ENCODE results near the gene C3orf62. TPM values are rescaled to one million over a fixed set of nuclear protein-coding genes. Genes with fewer than 3 reads are reported as not detected.
A peak's percentile ranks its signal among the peaks of the same experiment; 100 is the strongest.

The C3orf62 gene
- total RNA-seq, 1 experiment from 2014 or later = 3.6 TPM

DNA sequence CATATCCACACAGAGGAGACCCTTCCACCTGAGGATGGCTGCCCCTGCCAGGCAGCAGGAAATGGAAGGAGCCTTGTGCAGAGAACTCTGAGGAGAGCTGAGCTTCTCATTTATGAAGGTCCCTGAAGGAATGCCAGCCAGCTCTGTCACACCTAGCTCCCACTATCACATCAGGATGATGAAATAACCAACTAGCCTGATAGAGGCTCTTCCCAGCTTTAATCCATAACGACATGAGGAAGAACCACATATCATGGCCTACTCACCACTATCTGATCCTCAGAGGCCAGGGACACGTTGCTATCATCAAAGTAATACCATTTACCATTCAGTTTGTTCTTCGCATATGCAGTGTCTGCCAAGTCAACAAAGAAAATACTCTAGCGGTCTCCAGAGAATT, 1.5 kb upstream of the C3orf62 start:
- Histone ChIP-seq H2AFZ (ENCODE audit: low read length) (no peak overlapping the region), H3K4me2 (ENCODE audit: low read depth, low read length, poor library complexity, severe bottlenecking) (no peak overlapping the region), H3K9ac (ENCODE audit: low read length) (no peak overlapping the region), H3K79me2 (ENCODE audit: low read length) (no peaks in the 10 kb centered on the region; the same call in none of the 2 replicates), H3K4me3 (ENCODE audit: low read length) (no peak overlapping the region), H3K27ac (ENCODE audit: low read length) (no peak overlapping the region), H4K20me1 (ENCODE audit: insufficient read depth, low read depth, low read length) (no peaks in the 10 kb centered on the region), H3K4me1 (ENCODE audit: low read length) (peaks cover 22% of the 10 kb centered on the region), H3K36me3 (ENCODE audit: insufficient read depth, low read length) (peaks cover 3% of the 10 kb centered on the region), H3K9me2 (replicated peaks; ENCODE audit: insufficient read depth, low read length) (no peaks in the 10 kb centered on the region), H3K27me3 (ENCODE audit: low read length) (no peaks in the 10 kb centered on the region), H3K9me3 (ENCODE audit: low read length) (no peaks in the 10 kb centered on the region)
- no peak for DNase-seq

DNA sequence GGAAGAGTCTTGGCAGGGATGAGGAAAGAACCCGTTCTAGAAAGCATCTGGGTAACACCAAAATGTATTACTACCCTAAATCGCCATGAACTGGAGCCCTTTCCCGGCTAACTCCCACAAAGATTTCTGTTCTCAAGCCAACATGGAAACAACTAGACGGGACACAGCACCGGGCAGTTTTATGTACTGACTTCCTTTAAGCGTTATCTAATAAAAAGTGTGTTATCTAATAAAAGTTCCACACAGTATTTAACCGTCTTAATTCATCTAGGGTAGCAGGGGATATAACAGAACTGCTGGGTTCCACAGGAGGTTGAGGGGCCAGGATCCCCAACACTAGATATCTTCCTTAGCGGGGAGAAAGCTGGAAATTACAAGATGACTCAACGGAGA, 347 bp upstream of the C3orf62 start:
- Histone ChIP-seq H3K9ac (ENCODE audit: low read length) (peak overlapping the region; percentile 85), H2AFZ (ENCODE audit: low read length) (peak overlapping the region; percentile 54; the same call in 1 of the 2 replicates), H3K4me2 (ENCODE audit: low read depth, low read length, poor library complexity, severe bottlenecking) (peak overlapping the region; percentile 81), H3K4me1 (ENCODE audit: low read length) (peaks cover 22% of the 10 kb centered on the region), H3K79me2 (ENCODE audit: low read length) (no peaks in the 10 kb centered on the region; the same call in none of the 2 replicates), H3K36me3 (ENCODE audit: insufficient read depth, low read length) (no peaks in the 10 kb centered on the region; the same call in 1 of the 2 replicates), H3K27ac (ENCODE audit: low read length) (peak overlapping the region; percentile 78), H3K9me2 (replicated peaks; ENCODE audit: insufficient read depth, low read length) (no peaks in the 10 kb centered on the region), H4K20me1 (ENCODE audit: insufficient read depth, low read depth, low read length) (no peaks in the 10 kb centered on the region), H3K4me3 (ENCODE audit: low read length) (peak overlapping the region; percentile 76), H3K27me3 (ENCODE audit: low read length) (no peaks in the 10 kb centered on the region), H3K9me3 (ENCODE audit: low read length) (no peaks in the 10 kb centered on the region)
- peak; percentile 62 for DNase-seq

DNA sequence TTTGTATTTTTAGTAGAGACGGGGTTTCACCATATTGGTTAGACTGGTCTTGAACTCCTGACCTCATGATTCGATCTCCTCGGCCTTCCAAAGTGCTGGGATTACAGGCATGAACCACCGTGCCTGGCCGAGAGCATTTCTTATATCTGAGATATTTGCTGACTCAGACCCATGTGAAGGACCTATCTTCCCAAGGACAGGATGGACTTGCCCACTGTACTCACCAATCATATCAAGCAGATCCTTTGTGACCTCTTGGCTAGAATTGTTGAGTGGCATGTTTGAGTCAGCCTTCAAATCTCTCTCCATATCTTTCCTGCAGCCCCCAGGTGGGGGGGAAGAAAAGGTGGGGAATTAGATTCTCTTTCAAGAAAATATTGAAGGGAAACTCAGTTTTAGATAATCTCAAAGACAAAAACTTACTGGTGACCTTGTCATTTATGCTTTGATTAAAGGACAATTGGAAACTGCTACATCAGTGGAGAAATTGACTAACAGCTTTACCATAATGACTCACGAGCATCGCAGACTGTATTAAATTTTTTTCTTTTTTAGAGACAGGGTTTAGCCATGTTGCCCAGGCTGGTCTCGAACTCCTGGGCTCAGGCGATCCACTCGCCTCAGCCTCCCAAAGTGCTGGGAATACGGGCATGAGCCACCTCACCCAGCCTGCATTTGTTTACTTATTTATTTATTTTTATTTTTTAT, 3.1 kb downstream of the C3orf62 start:
- H3K27ac ChIP-seq (ENCODE audit: low read length) = no peak overlapping the region
- H3K9me2 ChIP-seq (replicated peaks; ENCODE audit: insufficient read depth, low read length) = no peaks in the 10 kb centered on the region
- no peaks in the 10 kb centered on the region for H3K27me3 ChIP-seq (ENCODE audit: low read length)
- H3K4me2 ChIP-seq (ENCODE audit: low read depth, low read length, poor library complexity, severe bottlenecking) = no peak overlapping the region
- DNase-seq = peak; percentile 40
- peaks cover 22% of the 10 kb centered on the region for H3K4me1 ChIP-seq (ENCODE audit: low read length)
- H3K9ac ChIP-seq (ENCODE audit: low read length) = no peak overlapping the region
- H3K36me3 ChIP-seq (ENCODE audit: insufficient read depth, low read length) = no peaks in the 10 kb centered on the region
- H3K9me3 ChIP-seq (ENCODE audit: low read length) = no peaks in the 10 kb centered on the region
- H3K4me3 ChIP-seq (ENCODE audit: low read length) = no peak overlapping the region
- no peaks in the 10 kb centered on the region; the same call in none of the 2 replicates for H3K79me2 ChIP-seq (ENCODE audit: low read length)
- H4K20me1 ChIP-seq (ENCODE audit: insufficient read depth, low read depth, low read length) = no peaks in the 10 kb centered on the region
- no peak overlapping the region for H2AFZ ChIP-seq (ENCODE audit: low read length)

DNA sequence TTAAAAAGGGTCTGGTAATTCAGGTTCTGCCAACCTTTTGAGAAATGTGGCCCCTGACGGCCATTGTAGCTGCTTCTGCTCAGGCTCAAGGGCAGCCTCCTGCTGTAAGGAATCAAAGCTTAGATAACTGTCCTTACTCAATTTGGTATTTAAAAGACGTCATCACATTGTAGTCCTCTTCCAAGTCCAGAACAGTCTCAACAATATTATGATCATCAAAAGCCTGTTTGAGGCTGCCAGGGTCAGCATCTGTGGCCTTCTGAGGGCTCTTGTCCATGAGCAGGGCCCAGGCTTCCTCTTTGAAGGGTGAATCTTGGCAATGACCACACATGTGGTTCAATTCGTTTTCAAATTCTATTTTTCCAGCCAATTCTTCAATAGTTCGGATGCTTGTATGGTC, 6.0 kb downstream of the C3orf62 start:
- no peaks in the 10 kb centered on the region for H3K9me3 ChIP-seq (ENCODE audit: low read length)
- no peak overlapping the region for H3K4me2 ChIP-seq (ENCODE audit: low read depth, low read length, poor library complexity, severe bottlenecking)
- H3K27ac ChIP-seq (ENCODE audit: low read length) = no peak overlapping the region
- no peak overlapping the region for H3K9ac ChIP-seq (ENCODE audit: low read length)
- no peaks in the 10 kb centered on the region for H3K36me3 ChIP-seq (ENCODE audit: insufficient read depth, low read length)
- H3K4me3 ChIP-seq (ENCODE audit: low read length) = no peak overlapping the region
- peaks cover 4% of the 10 kb centered on the region for H3K4me1 ChIP-seq (ENCODE audit: low read length)
- H4K20me1 ChIP-seq (ENCODE audit: insufficient read depth, low read depth, low read length) = no peaks in the 10 kb centered on the region
- DNase-seq = peak; percentile 15
- H2AFZ ChIP-seq (ENCODE audit: low read length) = no peak overlapping the region
- no peaks in the 10 kb centered on the region for H3K9me2 ChIP-seq (replicated peaks; ENCODE audit: insufficient read depth, low read length)
- no peaks in the 10 kb centered on the region for H3K27me3 ChIP-seq (ENCODE audit: low read length)
- H3K79me2 ChIP-seq (ENCODE audit: low read length) = no peaks in the 10 kb centered on the region

DNA sequence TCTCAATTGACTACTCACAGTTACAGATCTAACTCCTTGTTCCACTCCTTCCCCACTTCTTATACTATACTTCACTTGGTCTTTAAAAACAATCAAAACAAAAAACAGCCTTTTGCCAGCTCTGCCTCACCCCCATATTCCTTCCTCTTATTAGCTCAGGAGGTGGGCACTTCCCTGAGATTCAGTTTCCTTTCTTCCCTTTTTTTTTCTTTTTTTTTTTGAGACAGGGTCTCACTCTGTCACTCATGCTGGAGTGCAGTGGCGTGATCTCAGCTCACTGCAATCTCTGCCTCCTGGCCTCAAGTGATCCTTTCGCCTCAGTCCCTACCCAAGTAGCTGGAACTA, 6.9 kb downstream of the C3orf62 start:
- no peak for DNase-seq
- Histone ChIP-seq H4K20me1 (ENCODE audit: insufficient read depth, low read depth, low read length) (no peaks in the 10 kb centered on the region), H3K4me2 (ENCODE audit: low read depth, low read length, poor library complexity, severe bottlenecking) (no peak overlapping the region), H3K9me3 (ENCODE audit: low read length) (no peaks in the 10 kb centered on the region), H3K9me2 (replicated peaks; ENCODE audit: insufficient read depth, low read length) (no peaks in the 10 kb centered on the region), H3K4me3 (ENCODE audit: low read length) (no peak overlapping the region), H3K9ac (ENCODE audit: low read length) (no peak overlapping the region), H3K4me1 (ENCODE audit: low read length) (no peaks in the 10 kb centered on the region), H3K79me2 (ENCODE audit: low read length) (no peaks in the 10 kb centered on the region), H3K36me3 (ENCODE audit: insufficient read depth, low read length) (no peaks in the 10 kb centered on the region), H2AFZ (ENCODE audit: low read length) (no peak overlapping the region), H3K27ac (ENCODE audit: low read length) (no peak overlapping the region), H3K27me3 (ENCODE audit: low read length) (no peaks in the 10 kb centered on the region)

DNA sequence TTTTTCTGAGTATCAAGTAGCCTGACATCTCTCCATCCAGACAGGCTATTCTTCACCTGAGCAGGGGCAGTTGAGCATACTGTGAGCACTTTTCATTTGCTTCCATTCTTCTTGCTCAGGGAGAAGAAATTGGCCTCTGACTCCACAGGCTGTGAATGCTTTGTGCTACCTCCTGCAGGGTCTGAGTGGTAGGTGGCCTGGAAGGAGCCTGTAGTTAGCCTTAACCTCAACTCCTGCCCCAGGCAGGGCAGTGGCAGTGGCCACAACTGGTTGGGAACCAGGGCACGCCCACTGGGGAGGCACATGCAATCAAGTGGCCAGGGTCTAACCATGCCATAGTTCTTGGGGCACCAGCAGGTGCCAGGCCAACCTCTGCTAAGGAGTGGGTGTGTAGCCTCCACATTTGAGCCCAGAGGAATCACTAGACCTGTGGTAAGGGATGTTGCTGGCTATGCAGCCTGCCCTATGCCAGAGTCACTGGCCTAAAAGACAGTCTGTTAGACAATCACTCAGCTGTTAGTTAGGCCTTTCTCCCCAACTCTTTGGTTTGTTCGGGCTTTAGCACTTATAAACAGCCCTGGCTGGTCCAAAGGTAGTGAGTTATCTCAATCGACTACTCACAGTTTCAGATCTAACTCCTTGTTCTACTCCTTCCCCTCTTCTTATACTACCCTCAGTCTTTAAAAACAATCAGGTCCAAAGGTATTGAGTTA, 7.4 kb downstream of the C3orf62 start:
- Histone ChIP-seq H3K4me3 (ENCODE audit: low read length) (no peak overlapping the region), H3K27ac (ENCODE audit: low read length) (no peak overlapping the region), H3K36me3 (ENCODE audit: insufficient read depth, low read length) (no peaks in the 10 kb centered on the region), H4K20me1 (ENCODE audit: insufficient read depth, low read depth, low read length) (no peaks in the 10 kb centered on the region), H3K4me1 (ENCODE audit: low read length) (no peaks in the 10 kb centered on the region), H2AFZ (ENCODE audit: low read length) (no peak overlapping the region), H3K9me2 (replicated peaks; ENCODE audit: insufficient read depth, low read length) (no peaks in the 10 kb centered on the region), H3K9ac (ENCODE audit: low read length) (no peak overlapping the region), H3K4me2 (ENCODE audit: low read depth, low read length, poor library complexity, severe bottlenecking) (no peak overlapping the region), H3K9me3 (ENCODE audit: low read length) (no peaks in the 10 kb centered on the region), H3K79me2 (ENCODE audit: low read length) (no peaks in the 10 kb centered on the region), H3K27me3 (ENCODE audit: low read length) (no peaks in the 10 kb centered on the region)
- DNase-seq = peak; percentile 16

DNA sequence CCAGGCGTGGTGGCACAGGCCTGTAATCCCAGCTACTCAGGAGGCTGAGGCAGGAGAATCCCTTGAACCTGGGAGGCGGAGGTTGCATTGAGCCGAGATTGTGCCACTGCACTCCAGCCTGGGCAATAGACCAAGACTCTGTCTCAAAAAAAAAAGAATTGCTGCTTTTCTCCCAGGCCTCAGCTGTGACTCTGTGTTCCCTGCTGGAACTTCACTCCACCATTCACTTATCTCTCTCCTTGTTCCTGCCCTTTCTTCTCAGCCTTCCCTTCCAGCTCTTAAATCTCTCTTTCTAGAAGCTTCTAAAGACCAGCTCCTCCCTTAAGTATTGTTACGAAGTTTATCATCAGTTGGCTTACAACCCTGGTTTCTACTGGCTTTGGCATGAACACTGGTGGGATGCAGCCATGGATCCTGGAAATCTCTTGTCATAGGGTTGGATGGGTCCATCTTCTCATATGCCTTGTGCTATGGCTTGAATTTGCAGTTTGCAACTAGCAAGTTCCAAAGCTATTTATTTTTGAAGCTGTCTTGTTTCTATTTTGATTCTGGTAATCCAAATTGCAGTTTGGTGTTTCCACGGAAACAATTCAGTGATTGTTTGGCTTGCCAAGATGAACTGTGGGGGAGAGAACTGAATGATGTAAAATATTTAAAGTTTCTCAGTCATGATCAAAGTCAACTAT, 10.5 kb downstream of the C3orf62 start:
- Histone ChIP-seq H3K79me2 (ENCODE audit: low read length) (no peaks in the 10 kb centered on the region), H4K20me1 (ENCODE audit: insufficient read depth, low read depth, low read length) (no peaks in the 10 kb centered on the region), H3K4me2 (ENCODE audit: low read depth, low read length, poor library complexity, severe bottlenecking) (no peak overlapping the region), H3K27ac (ENCODE audit: low read length) (no peak overlapping the region), H3K4me1 (ENCODE audit: low read length) (no peaks in the 10 kb centered on the region), H3K9me3 (ENCODE audit: low read length) (no peaks in the 10 kb centered on the region), H2AFZ (ENCODE audit: low read length) (no peak overlapping the region), H3K4me3 (ENCODE audit: low read length) (no peak overlapping the region), H3K9me2 (replicated peaks; ENCODE audit: insufficient read depth, low read length) (no peaks in the 10 kb centered on the region), H3K9ac (ENCODE audit: low read length) (no peak overlapping the region), H3K27me3 (ENCODE audit: low read length) (no peaks in the 10 kb centered on the region), H3K36me3 (ENCODE audit: insufficient read depth, low read length) (no peaks in the 10 kb centered on the region)
- DNase-seq = peak; percentile 41

DNA sequence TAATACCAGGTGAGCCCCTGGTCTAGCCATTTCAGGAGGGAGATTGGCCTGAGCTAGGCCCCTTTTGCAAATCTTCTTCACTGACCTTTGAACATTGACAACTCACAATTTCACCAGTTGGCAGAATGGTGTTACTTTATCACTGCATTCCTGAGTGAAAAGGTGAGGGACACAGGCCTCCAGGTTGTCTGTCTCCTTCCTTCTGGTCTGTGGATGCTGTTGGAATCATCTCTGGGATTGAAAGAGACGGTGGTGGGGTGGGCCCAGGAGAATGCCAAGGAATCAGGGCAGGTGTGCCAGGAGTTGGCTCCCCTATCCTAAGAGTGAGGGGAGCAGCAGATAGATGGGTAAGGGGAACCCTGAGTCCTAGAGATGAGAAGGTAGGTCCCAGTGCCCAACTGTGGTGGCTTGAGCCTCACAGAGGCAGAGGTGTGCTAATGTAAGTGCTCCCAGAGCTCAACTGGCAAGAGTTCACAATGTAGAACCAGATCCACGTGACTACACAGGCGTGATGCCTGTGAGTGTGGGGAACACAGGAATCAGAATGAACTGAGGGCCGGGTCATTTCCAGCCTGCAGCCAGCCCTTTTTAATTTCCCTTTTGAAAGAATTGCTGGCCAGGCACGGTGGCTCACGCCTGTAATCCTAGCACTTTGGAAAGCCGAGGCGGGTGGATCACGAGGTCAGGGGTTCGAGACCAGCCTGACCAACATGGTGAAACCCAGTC, 11.2 kb downstream of the C3orf62 start:
- H3K4me3 ChIP-seq (ENCODE audit: low read length) = no peak overlapping the region
- no peak overlapping the region for H3K27ac ChIP-seq (ENCODE audit: low read length)
- no peak overlapping the region for H2AFZ ChIP-seq (ENCODE audit: low read length)
- H3K9me2 ChIP-seq (replicated peaks; ENCODE audit: insufficient read depth, low read length) = no peaks in the 10 kb centered on the region
- H3K27me3 ChIP-seq (ENCODE audit: low read length) = no peaks in the 10 kb centered on the region
- no peaks in the 10 kb centered on the region for H3K9me3 ChIP-seq (ENCODE audit: low read length)
- no peaks in the 10 kb centered on the region for H3K36me3 ChIP-seq (ENCODE audit: insufficient read depth, low read length)
- no peak overlapping the region for H3K4me2 ChIP-seq (ENCODE audit: low read depth, low read length, poor library complexity, severe bottlenecking)
- H3K4me1 ChIP-seq (ENCODE audit: low read length) = no peaks in the 10 kb centered on the region
- DNase-seq = peak; percentile 4
- no peak overlapping the region for H3K9ac ChIP-seq (ENCODE audit: low read length)
- H3K79me2 ChIP-seq (ENCODE audit: low read length) = no peaks in the 10 kb centered on the region
- no peaks in the 10 kb centered on the region for H4K20me1 ChIP-seq (ENCODE audit: insufficient read depth, low read depth, low read length)
